ENCODE measurements around the gene CEP170. TPM values are rescaled to one million over a fixed set of nuclear protein-coding genes. Genes with fewer than 3 reads are reported as not detected.
"Not testable (repeated sequence)": the region's sequence is repeated elsewhere in the genome, so short reads cannot be mapped to it uniquely, and the experiment has no call there.

CEP170 gene
- total RNA-seq, 1 experiment from 2014 or later = 124 TPM

- not testable (repeated sequence) for H3K79me2 ChIP-seq (ENCODE audit: low read length); H3K9me3 ChIP-seq (ENCODE audit: low read length); H2AFZ ChIP-seq (ENCODE audit: low read length); DNase-seq; H3K4me2 ChIP-seq (ENCODE audit: low read depth, low read length, poor library complexity, severe bottlenecking); H3K9ac ChIP-seq (ENCODE audit: low read length); H3K27ac ChIP-seq (ENCODE audit: low read length); H3K4me3 ChIP-seq (ENCODE audit: low read length); H3K27me3 ChIP-seq (ENCODE audit: low read length); H3K9me2 ChIP-seq (replicated peaks; ENCODE audit: insufficient read depth, low read length); H3K36me3 ChIP-seq (ENCODE audit: insufficient read depth, low read length); H4K20me1 ChIP-seq (ENCODE audit: insufficient read depth, low read depth, low read length)
- H3K4me1 ChIP-seq (ENCODE audit: low read length) = peaks cover 12% of the 10 kb centered on the region
These were observed 136.3 kb downstream of the CEP170 start for GRCh38 chr1:243118601-243119322.

GRCh38 chr1:243116187-243116586 lies 138.9 kb downstream of the CEP170 start:
- H3K27me3 ChIP-seq (ENCODE audit: low read length); H3K9me2 ChIP-seq (replicated peaks; ENCODE audit: insufficient read depth, low read length); H3K36me3 ChIP-seq (ENCODE audit: insufficient read depth, low read length); H3K79me2 ChIP-seq (ENCODE audit: low read length); H3K4me3 ChIP-seq (ENCODE audit: low read length); DNase-seq; H3K9me3 ChIP-seq (ENCODE audit: low read length); H3K9ac ChIP-seq (ENCODE audit: low read length); H4K20me1 ChIP-seq (ENCODE audit: insufficient read depth, low read depth, low read length); H3K27ac ChIP-seq (ENCODE audit: low read length); H3K4me2 ChIP-seq (ENCODE audit: low read depth, low read length, poor library complexity, severe bottlenecking); H2AFZ ChIP-seq (ENCODE audit: low read length): not testable (repeated sequence)
- peaks cover 28% of the 10 kb centered on the region for H3K4me1 ChIP-seq (ENCODE audit: low read length)

GRCh38 chr1:243114769-243115168 lies 140.3 kb downstream of the CEP170 start:
- H3K27ac ChIP-seq (ENCODE audit: low read length); H4K20me1 ChIP-seq (ENCODE audit: insufficient read depth, low read depth, low read length); DNase-seq; H3K79me2 ChIP-seq (ENCODE audit: low read length); H3K4me3 ChIP-seq (ENCODE audit: low read length); H3K9me2 ChIP-seq (replicated peaks; ENCODE audit: insufficient read depth, low read length); H3K9me3 ChIP-seq (ENCODE audit: low read length); H3K27me3 ChIP-seq (ENCODE audit: low read length); H3K36me3 ChIP-seq (ENCODE audit: insufficient read depth, low read length): not testable (repeated sequence)
- Histone ChIP-seq H2AFZ (ENCODE audit: low read length) (peak overlapping the region; percentile 81; the same call in 1 of the 2 replicates), H3K4me1 (ENCODE audit: low read length) (peaks cover 31% of the 10 kb centered on the region), H3K4me2 (ENCODE audit: low read depth, low read length, poor library complexity, severe bottlenecking) (peak overlapping the region; percentile 73), H3K9ac (ENCODE audit: low read length) (peak overlapping the region; percentile 39; the same call in 1 of the 2 replicates)

GRCh38 chr1:243114059-243114713 lies 140.9 kb downstream of the CEP170 start:
- H3K9me3 ChIP-seq (ENCODE audit: low read length); H4K20me1 ChIP-seq (ENCODE audit: insufficient read depth, low read depth, low read length); H3K27me3 ChIP-seq (ENCODE audit: low read length); H3K36me3 ChIP-seq (ENCODE audit: insufficient read depth, low read length); H3K9me2 ChIP-seq (replicated peaks; ENCODE audit: insufficient read depth, low read length); H3K79me2 ChIP-seq (ENCODE audit: low read length): not testable (repeated sequence)
- Histone ChIP-seq H3K4me3 (ENCODE audit: low read length) (peak overlapping the region; percentile 53; the same call in 1 of the 2 replicates), H3K4me2 (ENCODE audit: low read depth, low read length, poor library complexity, severe bottlenecking) (peak overlapping the region; percentile 73), H2AFZ (ENCODE audit: low read length) (peak overlapping the region; percentile 81), H3K4me1 (ENCODE audit: low read length) (peaks cover 31% of the 10 kb centered on the region), H3K27ac (ENCODE audit: low read length) (peak overlapping the region; percentile 51; the same call in 1 of the 2 replicates), H3K9ac (ENCODE audit: low read length) (peak overlapping the region; percentile 39)
- DNase-seq = peak; percentile 80

GRCh38 chr1:243107171-243107570 lies 147.9 kb downstream of the CEP170 start:
- H3K4me2 ChIP-seq (ENCODE audit: low read depth, low read length, poor library complexity, severe bottlenecking); H3K27me3 ChIP-seq (ENCODE audit: low read length); H3K36me3 ChIP-seq (ENCODE audit: insufficient read depth, low read length); H3K4me3 ChIP-seq (ENCODE audit: low read length); H3K9me3 ChIP-seq (ENCODE audit: low read length); H3K9me2 ChIP-seq (replicated peaks; ENCODE audit: insufficient read depth, low read length); H3K9ac ChIP-seq (ENCODE audit: low read length); H3K79me2 ChIP-seq (ENCODE audit: low read length); H2AFZ ChIP-seq (ENCODE audit: low read length); DNase-seq; H4K20me1 ChIP-seq (ENCODE audit: insufficient read depth, low read depth, low read length); H3K27ac ChIP-seq (ENCODE audit: low read length): not testable (repeated sequence)
- peaks cover 27% of the 10 kb centered on the region for H3K4me1 ChIP-seq (ENCODE audit: low read length)

- H3K4me3 ChIP-seq (ENCODE audit: low read length); H2AFZ ChIP-seq (ENCODE audit: low read length); H4K20me1 ChIP-seq (ENCODE audit: insufficient read depth, low read depth, low read length); H3K9me3 ChIP-seq (ENCODE audit: low read length); DNase-seq; H3K9me2 ChIP-seq (replicated peaks; ENCODE audit: insufficient read depth, low read length); H3K27me3 ChIP-seq (ENCODE audit: low read length); H3K79me2 ChIP-seq (ENCODE audit: low read length); H3K4me2 ChIP-seq (ENCODE audit: low read depth, low read length, poor library complexity, severe bottlenecking); H3K36me3 ChIP-seq (ENCODE audit: insufficient read depth, low read length); H3K9ac ChIP-seq (ENCODE audit: low read length); H3K27ac ChIP-seq (ENCODE audit: low read length): not testable (repeated sequence)
- H3K4me1 ChIP-seq (ENCODE audit: low read length) = peaks cover 15% of the 10 kb centered on the region
These were observed 149.3 kb downstream of the CEP170 start for GRCh38 chr1:243105652-243106332.

- H3K27me3 ChIP-seq (ENCODE audit: low read length); H3K4me3 ChIP-seq (ENCODE audit: low read length); H3K9me3 ChIP-seq (ENCODE audit: low read length); DNase-seq; H3K9ac ChIP-seq (ENCODE audit: low read length); H3K79me2 ChIP-seq (ENCODE audit: low read length); H2AFZ ChIP-seq (ENCODE audit: low read length); H4K20me1 ChIP-seq (ENCODE audit: insufficient read depth, low read depth, low read length); H3K4me2 ChIP-seq (ENCODE audit: low read depth, low read length, poor library complexity, severe bottlenecking); H3K27ac ChIP-seq (ENCODE audit: low read length); H3K9me2 ChIP-seq (replicated peaks; ENCODE audit: insufficient read depth, low read length); H3K36me3 ChIP-seq (ENCODE audit: insufficient read depth, low read length): not testable (repeated sequence)
- peaks cover 15% of the 10 kb centered on the region for H3K4me1 ChIP-seq (ENCODE audit: low read length)
These were observed 150.0 kb downstream of the CEP170 start for GRCh38 chr1:243105104-243105503.

- H3K9me3 ChIP-seq (ENCODE audit: low read length); H3K27ac ChIP-seq (ENCODE audit: low read length); H3K36me3 ChIP-seq (ENCODE audit: insufficient read depth, low read length); H3K79me2 ChIP-seq (ENCODE audit: low read length); H2AFZ ChIP-seq (ENCODE audit: low read length); H3K4me3 ChIP-seq (ENCODE audit: low read length); H4K20me1 ChIP-seq (ENCODE audit: insufficient read depth, low read depth, low read length); H3K4me2 ChIP-seq (ENCODE audit: low read depth, low read length, poor library complexity, severe bottlenecking); H3K9me2 ChIP-seq (replicated peaks; ENCODE audit: insufficient read depth, low read length); H3K9ac ChIP-seq (ENCODE audit: low read length); H3K27me3 ChIP-seq (ENCODE audit: low read length); DNase-seq: not testable (repeated sequence)
- peaks cover 15% of the 10 kb centered on the region for H3K4me1 ChIP-seq (ENCODE audit: low read length)
These were observed 150.6 kb downstream of the CEP170 start for GRCh38 chr1:243104452-243104851.
